ENCODE data around the gene DLGAP1.

Gene DLGAP1

GRCh38 chr18:3511980-3512379 lies 943.1 kb downstream of the DLGAP1 start:
- TF ChIP-seq CEBPB (IDR thresholded peaks at IDR 0.05) (no peak), REST (IDR thresholded peaks at IDR 0.05; ENCODE audit: low read depth) (no peak), TEAD4 (IDR thresholded peaks at IDR 0.05) (no peak), TAF1 (IDR thresholded peaks at IDR 0.05; ENCODE audit: low read depth) (no peak), NFIC (IDR thresholded peaks at IDR 0.05) (no peak), FOXM1 (IDR thresholded peaks at IDR 0.05; ENCODE audit: borderline replicate concordance, low read depth) (no peak)

DNA sequence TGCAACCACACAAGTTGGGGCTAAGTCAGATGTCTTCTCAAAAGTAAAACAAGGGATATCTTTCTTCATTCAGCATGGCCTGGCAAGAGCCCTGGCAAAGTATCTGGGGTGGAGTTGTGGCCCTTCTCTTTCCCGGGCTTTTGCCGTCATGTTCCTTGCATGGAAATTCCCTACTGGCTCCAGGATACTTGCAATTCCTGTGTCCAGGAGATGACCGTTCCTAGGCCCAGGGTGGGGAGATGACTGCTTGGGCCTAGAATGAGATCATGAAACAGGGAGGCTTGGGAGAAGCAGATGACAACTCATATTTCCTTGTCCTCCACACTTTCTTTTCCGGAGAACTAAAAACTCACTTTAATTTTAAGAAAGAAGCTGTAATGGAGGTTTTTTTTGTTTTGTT lies 944.2 kb downstream of the DLGAP1 start:
- TF ChIP-seq, protein P1, sequence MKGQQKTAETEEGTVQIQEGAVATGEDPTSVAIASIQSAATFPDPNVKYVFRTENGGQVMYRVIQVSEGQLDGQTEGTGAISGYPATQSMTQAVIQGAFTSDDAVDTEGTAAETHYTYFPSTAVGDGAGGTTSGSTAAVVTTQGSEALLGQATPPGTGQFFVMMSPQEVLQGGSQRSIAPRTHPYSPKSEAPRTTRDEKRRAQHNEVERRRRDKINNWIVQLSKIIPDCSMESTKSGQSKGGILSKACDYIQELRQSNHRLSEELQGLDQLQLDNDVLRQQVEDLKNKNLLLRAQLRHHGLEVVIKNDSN (IDR thresholded peaks at IDR 0.05): no peak
- no peak for TF ChIP-seq YY1 (IDR thresholded peaks at IDR 0.05; ENCODE audit: low read depth)

DNA sequence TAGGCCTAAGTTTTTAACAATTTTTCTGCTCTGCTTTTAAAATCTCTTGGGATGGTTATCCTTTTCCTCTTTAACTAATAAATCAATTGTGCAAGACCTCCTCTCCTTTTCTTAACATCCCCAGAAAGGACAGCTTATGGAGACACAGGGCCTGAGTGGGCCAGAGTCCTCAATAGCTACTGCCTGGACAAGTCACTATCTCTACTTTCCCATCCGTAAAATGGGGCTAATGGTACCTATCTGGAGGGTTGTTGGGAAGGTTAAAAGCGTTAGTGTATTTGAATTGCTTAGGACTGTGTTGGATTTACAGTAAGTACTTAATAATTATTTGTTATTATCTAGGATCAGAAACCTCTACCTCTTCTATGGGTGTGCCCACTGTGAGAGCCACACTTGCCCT lies 945.1 kb downstream of the DLGAP1 start:
- TF ChIP-seq FOXM1 (IDR thresholded peaks at IDR 0.05; ENCODE audit: borderline replicate concordance, low read depth) (no peak), TEAD4 (IDR thresholded peaks at IDR 0.05) (no peak), NFIC (IDR thresholded peaks at IDR 0.05) (no peak), TAF1 (IDR thresholded peaks at IDR 0.05; ENCODE audit: low read depth) (no peak), REST (IDR thresholded peaks at IDR 0.05; ENCODE audit: low read depth) (no peak), CEBPB (IDR thresholded peaks at IDR 0.05) (no peak)
- TF ChIP-seq, protein P2, sequence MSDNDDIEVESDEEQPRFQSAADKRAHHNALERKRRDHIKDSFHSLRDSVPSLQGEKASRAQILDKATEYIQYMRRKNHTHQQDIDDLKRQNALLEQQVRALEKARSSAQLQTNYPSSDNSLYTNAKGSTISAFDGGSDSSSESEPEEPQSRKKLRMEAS (IDR thresholded peaks at IDR 0.05): no peak

DNA sequence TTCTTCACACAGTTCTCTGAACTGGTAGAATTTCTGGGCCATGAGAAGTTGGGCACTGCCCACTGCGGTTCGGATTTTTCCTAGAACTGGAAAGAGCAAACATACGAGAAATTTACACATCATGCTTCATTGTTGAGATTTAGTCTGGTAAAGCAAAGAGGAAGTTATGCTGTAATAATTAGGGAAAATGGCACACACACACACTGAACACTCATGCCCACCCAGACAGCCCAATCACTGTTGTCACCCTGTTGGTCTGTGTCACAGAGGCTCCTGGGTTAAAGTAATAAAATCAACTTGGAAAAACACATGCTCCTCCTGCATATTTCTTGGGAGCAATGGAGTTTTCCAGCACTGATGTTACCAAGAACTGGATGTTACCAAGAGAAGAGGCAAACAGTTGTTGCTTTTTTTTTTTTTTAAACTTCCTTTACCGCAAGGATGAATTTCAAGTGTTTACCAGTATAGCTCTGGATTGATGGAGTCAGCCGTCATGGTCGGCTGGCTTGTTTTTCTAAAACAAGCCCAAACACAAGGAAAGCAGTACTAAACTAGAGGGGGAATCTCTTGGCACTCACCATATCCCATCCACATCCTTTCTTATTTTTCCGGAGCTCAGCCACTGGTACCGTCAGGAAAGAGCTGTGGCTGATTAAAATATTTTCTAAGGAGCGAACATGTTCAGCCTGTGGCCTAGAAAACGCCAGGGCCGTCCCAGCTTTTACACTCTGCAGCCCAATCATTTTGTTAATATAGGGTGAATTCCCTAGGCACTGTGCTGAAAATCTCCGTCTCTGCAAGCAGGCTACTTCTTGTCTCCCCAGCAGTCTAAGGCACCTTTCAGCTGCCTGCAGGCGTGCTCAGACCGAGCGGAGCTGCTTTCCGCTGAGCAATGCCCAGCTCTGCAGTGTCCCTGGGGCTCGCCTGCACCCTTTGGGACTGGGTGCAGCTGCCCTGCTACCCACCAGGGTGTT lies 946.2 kb downstream of the DLGAP1 start:
- TF ChIP-seq, protein P2 (IDR thresholded peaks at IDR 0.05): no peak
- TF ChIP-seq CEBPB (IDR thresholded peaks at IDR 0.05) (no peak), CREB1 (IDR thresholded peaks at IDR 0.05; ENCODE audit: low read depth) (no peak), RAD21 (IDR thresholded peaks at IDR 0.05; ENCODE audit: low read depth) (no peak), YY1 (IDR thresholded peaks at IDR 0.05; ENCODE audit: low read depth) (no peak), TEAD4 (IDR thresholded peaks at IDR 0.05) (no peak)
- TF ChIP-seq, protein P1 (IDR thresholded peaks at IDR 0.05): no peak

DNA sequence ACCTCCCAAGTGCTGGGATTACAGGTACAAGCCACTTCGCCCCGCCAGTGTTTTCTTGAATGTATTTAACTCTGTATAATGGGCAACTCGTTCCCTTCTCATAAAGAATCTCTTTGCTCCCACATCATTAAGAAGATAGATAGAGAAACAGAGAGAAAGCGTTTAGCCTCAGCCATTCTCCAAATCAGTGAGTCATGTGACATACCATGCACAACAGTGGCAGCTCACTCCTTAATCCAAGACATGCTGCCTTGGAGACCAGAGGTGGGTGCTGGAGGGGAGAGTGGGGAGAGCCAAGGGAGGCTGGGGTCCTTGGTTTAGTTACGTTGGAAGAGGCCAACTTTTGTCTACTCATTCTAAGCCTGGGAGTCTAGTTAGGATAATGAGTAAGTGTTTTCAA lies 950.5 kb downstream of the DLGAP1 start:
- no peak for TF ChIP-seq CEBPB (IDR thresholded peaks at IDR 0.05)
- no peak for TF ChIP-seq FOXM1 (IDR thresholded peaks at IDR 0.05; ENCODE audit: borderline replicate concordance, low read depth)
- TF ChIP-seq NFIC (IDR thresholded peaks at IDR 0.05): no peak
- no peak for TF ChIP-seq REST (IDR thresholded peaks at IDR 0.05; ENCODE audit: low read depth)
- TF ChIP-seq, protein P1 (IDR thresholded peaks at IDR 0.05): no peak
- no peak for TF ChIP-seq YY1 (IDR thresholded peaks at IDR 0.05; ENCODE audit: low read depth)
- no peak for TF ChIP-seq TEAD4 (IDR thresholded peaks at IDR 0.05)
- TF ChIP-seq TCF12 (IDR thresholded peaks at IDR 0.05; ENCODE audit: low read depth): no peak
- TF ChIP-seq, protein P2 (IDR thresholded peaks at IDR 0.05): no peak
- no peak for TF ChIP-seq EGR1 (IDR thresholded peaks at IDR 0.05)
- TF ChIP-seq CREB1 (IDR thresholded peaks at IDR 0.05; ENCODE audit: low read depth): no peak
- no peak for TF ChIP-seq EP300 (IDR thresholded peaks at IDR 0.05; ENCODE audit: borderline replicate concordance)
- no peak for TF ChIP-seq TAF1 (IDR thresholded peaks at IDR 0.05; ENCODE audit: low read depth)

All from Ishikawa (cell line).